ENCODE results near the gene MYL3.

DNA sequence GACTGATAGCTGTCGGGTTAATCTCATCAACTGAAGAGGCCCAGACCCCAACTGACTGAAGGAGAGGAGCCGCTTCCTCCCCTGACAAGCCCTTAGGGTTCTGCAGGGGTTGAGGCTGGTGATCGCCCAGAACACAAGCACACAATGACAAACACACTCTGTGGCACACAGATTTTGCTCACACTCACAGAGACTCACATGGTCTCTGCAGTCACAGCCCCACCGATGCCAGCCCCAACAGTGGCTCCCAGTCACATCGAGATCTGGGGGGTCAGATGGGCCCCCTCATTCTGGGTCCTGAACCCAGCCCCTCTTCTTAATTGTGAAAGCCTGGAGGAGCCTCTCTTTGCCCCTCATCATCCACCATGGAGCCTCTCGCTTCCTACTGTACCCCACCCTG lies 31.0 kb upstream of the MYL3 start:
- no peak for TF ChIP-seq CTCF (IDR thresholded peaks at IDR 0.05)
- no peak for TF ChIP-seq POLR2A (IDR thresholded peaks at IDR 0.05)
- no peak for TF ChIP-seq EP300 (IDR thresholded peaks at IDR 0.05)
